ENCODE results near the gene EPHA4. TPM values are rescaled to one million over a fixed set of nuclear protein-coding genes. Genes with fewer than 3 reads are reported as not detected.

Gene EPHA4
- total and polyA plus RNA-seq, 4 experiments from 2014 or later, result 20.9 to 132 (median 79.9) TPM

- CTCF ChIA-PET (ENCODE audit: partially characterized antibody), result no interaction called here
Measured at GRCh38 chr2:221590861-221591365, 18.8 kb upstream of the EPHA4 start.

GRCh38 chr2:221589696-221590095, 17.6 kb upstream of the EPHA4 start:
- H3K4me3 Mint-ChIP-seq, result no peak overlapping the region
- DNase-seq, result no peak
- H3K9me3 Mint-ChIP-seq, result no peaks in the 10 kb centered on the region
- CTCF ChIA-PET (ENCODE audit: partially characterized antibody), result no interaction called here
- Histone ChIP-seq H3K27me3 (ENCODE audit: insufficient read depth, low read length) (no peaks in the 10 kb centered on the region), H3K4me1 (ENCODE audit: insufficient read depth, low read length) (no peaks in the 10 kb centered on the region), H3K36me3 (ENCODE audit: insufficient read depth, low read length) (no peaks in the 10 kb centered on the region), H3K4me3 (ENCODE audit: low read length in 2 of 2) (no peak overlapping the region), H3K9me3 (ENCODE audit: control insufficient read depth in 1 of 2, low read length in 2 of 2) (no peaks in the 10 kb centered on the region), H3K27ac (ENCODE audit: low read depth, low read length) (no peak overlapping the region)
- H3K36me3 Mint-ChIP-seq, result no peaks in the 10 kb centered on the region
- no peaks in the 10 kb centered on the region for H3K4me1 Mint-ChIP-seq
- H3K27me3 Mint-ChIP-seq, result peaks cover 19 to 25% of the 10 kb centered on the region in 2 donors
- POLR2A ChIA-PET (ENCODE audit: partially characterized antibody), result no interaction called here
- no peak overlapping the region for H3K27ac Mint-ChIP-seq
- intact Hi-C loops (cut with micrococcal nuclease), result no loop called here

More at GRCh38 chr2:221590861-221591365, 18.8 kb upstream of the EPHA4 start:
- H3K9me3 Mint-ChIP-seq, result no peaks in the 10 kb centered on the region
- H3K36me3 Mint-ChIP-seq, result no peaks in the 10 kb centered on the region
- Histone ChIP-seq H3K4me3 (ENCODE audit: low read length in 2 of 2) (no peak overlapping the region), H3K4me1 (ENCODE audit: insufficient read depth, low read length) (no peaks in the 10 kb centered on the region), H3K36me3 (ENCODE audit: insufficient read depth, low read length) (no peaks in the 10 kb centered on the region), H3K27me3 (ENCODE audit: insufficient read depth, low read length) (no peaks in the 10 kb centered on the region), H3K9me3 (ENCODE audit: control insufficient read depth in 1 of 2, low read length in 2 of 2) (no peaks in the 10 kb centered on the region), H3K27ac (ENCODE audit: low read depth, low read length) (no peak overlapping the region)
- no peaks in the 10 kb centered on the region for H3K4me1 Mint-ChIP-seq
- POLR2A ChIA-PET (ENCODE audit: partially characterized antibody), result no interaction called here
- DNase-seq, result no peak
- peaks cover 13 to 22% of the 10 kb centered on the region in 2 donors for H3K27me3 Mint-ChIP-seq
- H3K4me3 Mint-ChIP-seq, result no peak overlapping the region
- no peak overlapping the region for H3K27ac Mint-ChIP-seq
- intact Hi-C loops (cut with micrococcal nuclease), result no loop called here

GRCh38 chr2:221588306-221588985, 16.3 kb upstream of the EPHA4 start:
- no peaks in the 10 kb centered on the region for H3K36me3 Mint-ChIP-seq
- DNase-seq, result no peak
- H3K9me3 ChIP-seq (ENCODE audit: control insufficient read depth in 1 of 2, low read length in 2 of 2), result no peaks in the 10 kb centered on the region
- no peak overlapping the region for H3K4me3 ChIP-seq (ENCODE audit: low read length in 2 of 2)
- H3K9me3 Mint-ChIP-seq, result peaks cover 0 to 2% (median 0%) of the 10 kb centered on the region in 8 donors
- no peaks in the 10 kb centered on the region for H3K36me3 ChIP-seq (ENCODE audit: insufficient read depth, low read length)
- no peaks in the 10 kb centered on the region for H3K27me3 ChIP-seq (ENCODE audit: insufficient read depth, low read length)
- no peaks in the 10 kb centered on the region for H3K4me1 ChIP-seq (ENCODE audit: insufficient read depth, low read length)
- no peak overlapping the region for H3K4me3 Mint-ChIP-seq
- CTCF ChIA-PET (ENCODE audit: partially characterized antibody), result no interaction called here
- H3K27me3 Mint-ChIP-seq, result peaks cover 22 to 26% of the 10 kb centered on the region in 2 donors
- H3K4me1 Mint-ChIP-seq, result no peaks in the 10 kb centered on the region
- intact Hi-C loops (cut with micrococcal nuclease), result no loop called here
- H3K27ac ChIP-seq (ENCODE audit: low read depth, low read length), result no peak overlapping the region
- H3K27ac Mint-ChIP-seq, result no peak overlapping the region
- POLR2A ChIA-PET (ENCODE audit: partially characterized antibody), result no interaction called here

- H3K27ac Mint-ChIP-seq, result no peak overlapping the region
- H3K36me3 Mint-ChIP-seq, result no peaks in the 10 kb centered on the region
- Histone ChIP-seq H3K27ac (ENCODE audit: low read depth, low read length) (no peak overlapping the region), H3K4me3 (ENCODE audit: low read length in 2 of 2) (no peak overlapping the region), H3K4me1 (ENCODE audit: insufficient read depth, low read length) (no peaks in the 10 kb centered on the region), H3K9me3 (ENCODE audit: control insufficient read depth in 1 of 2, low read length in 2 of 2) (no peaks in the 10 kb centered on the region), H3K36me3 (ENCODE audit: insufficient read depth, low read length) (no peaks in the 10 kb centered on the region), H3K27me3 (ENCODE audit: insufficient read depth, low read length) (no peaks in the 10 kb centered on the region)
- no peak overlapping the region for H3K4me3 Mint-ChIP-seq
- DNase-seq, result no peak
- peaks cover 30 to 40% of the 10 kb centered on the region in 2 donors for H3K27me3 Mint-ChIP-seq
- no peaks in the 10 kb centered on the region for H3K4me1 Mint-ChIP-seq
- ChIA-PET POLR2A (ENCODE audit: partially characterized antibody) (interaction anchor here (1.7 kb wide), 1 partner anchor 8 kb away, joined by 4 read pairs; no protein-coding TSS in a partner anchor), CTCF (ENCODE audit: partially characterized antibody) (interaction anchor here (2.6 kb wide), 1 partner anchor 8 kb away, joined by 21 read pairs; no protein-coding TSS in a partner anchor)
- intact Hi-C loops (cut with micrococcal nuclease), result no loop called here
- peaks cover 0 to 2% (median 0%) of the 10 kb centered on the region in 8 donors for H3K9me3 Mint-ChIP-seq
Measured at GRCh38 chr2:221581986-221582385, 9.9 kb upstream of the EPHA4 start.

- Mint-ChIP-seq H3K9me3 (no peaks in the 10 kb centered on the region), H3K36me3 (peaks cover 0 to 22% of the 10 kb centered on the region in 2 donors), H3K4me1 (peaks cover 18 to 35% (median 25%) of the 10 kb centered on the region in 4 donors), H3K4me3 (peak overlapping the region; percentile 77 to 93 (median 86)), H3K27me3 (peaks cover 26 to 32% of the 10 kb centered on the region in 2 donors), H3K27ac (peak overlapping the region in 6 of 7 donors; percentile 24 to 93 (median 74))
- H3K27ac ChIP-seq (ENCODE audit: low read depth, low read length), result no peak overlapping the region
- H3K36me3 ChIP-seq (ENCODE audit: insufficient read depth, low read length), result no peaks in the 10 kb centered on the region
- intact Hi-C loops (cut with micrococcal nuclease), result loop anchor here (5.0 to 10.0 kb wide), 4 partner anchors 152 to 1977 kb away; partner anchors contain the start of gene STK11IP
- H3K4me3 ChIP-seq (ENCODE audit: low read length in 2 of 2), result peak overlapping the region in 1 of 2 donors; percentile 69
- ChIA-PET POLR2A (ENCODE audit: partially characterized antibody) (interaction anchor here (1.3 to 5.9 kb wide), 4 partner anchors 9 to 74 kb away, joined by 3 to 160 read pairs (median 8); no protein-coding TSS in a partner anchor), CTCF (ENCODE audit: partially characterized antibody) (interaction anchor here (0.7 to 4.9 kb wide), 35 partner anchors 9 to 1837 kb away, joined by 3 to 46 read pairs (median 4); no protein-coding TSS in a partner anchor)
- H3K9me3 ChIP-seq (ENCODE audit: control insufficient read depth in 1 of 2, low read length in 2 of 2), result no peaks in the 10 kb centered on the region
- DNase-seq, result no peak
- peaks cover 6% of the 10 kb centered on the region for H3K27me3 ChIP-seq (ENCODE audit: insufficient read depth, low read length)
- peaks cover 26% of the 10 kb centered on the region for H3K4me1 ChIP-seq (ENCODE audit: insufficient read depth, low read length)
Measured at GRCh38 chr2:221574231-221574570, 2.1 kb upstream of the EPHA4 start.

- Histone ChIP-seq H3K27ac (ENCODE audit: low read depth, low read length) (peak overlapping the region; percentile 79), H3K4me1 (ENCODE audit: insufficient read depth, low read length) (peaks cover 32% of the 10 kb centered on the region), H3K9me3 (ENCODE audit: control insufficient read depth in 1 of 2, low read length in 2 of 2) (no peaks in the 10 kb centered on the region), H3K4me3 (ENCODE audit: low read length in 2 of 2) (peak overlapping the region; percentile 69 to 90), H3K27me3 (ENCODE audit: insufficient read depth, low read length) (peaks cover 6% of the 10 kb centered on the region), H3K36me3 (ENCODE audit: insufficient read depth, low read length) (no peaks in the 10 kb centered on the region)
- peak; percentile 73 to 84 (median 74) for DNase-seq
- intact Hi-C loops (cut with micrococcal nuclease), result loop anchor here (1.0 to 10.0 kb wide), 8 partner anchors 45 to 1976 kb away; partner anchors contain the start of gene STK11IP
- ChIA-PET CTCF (ENCODE audit: partially characterized antibody) (interaction anchor here (0.7 to 4.9 kb wide), 40 partner anchors 8 to 1836 kb away, joined by 3 to 46 read pairs (median 4); no protein-coding TSS in a partner anchor), POLR2A (ENCODE audit: partially characterized antibody) (interaction anchor here (0.5 to 5.9 kb wide), 8 partner anchors 9 to 923 kb away, joined by 3 to 160 read pairs (median 5); no protein-coding TSS in a partner anchor)
- peaks cover 4 to 26% of the 10 kb centered on the region in 2 donors for H3K36me3 Mint-ChIP-seq
- H3K4me1 Mint-ChIP-seq, result peaks cover 23 to 40% (median 31%) of the 10 kb centered on the region in 4 donors
- peak overlapping the region in 6 of 7 donors; percentile 24 to 93 (median 74) for H3K27ac Mint-ChIP-seq
- H3K27me3 Mint-ChIP-seq, result peaks cover 24 to 31% of the 10 kb centered on the region in 2 donors
- no peaks in the 10 kb centered on the region for H3K9me3 Mint-ChIP-seq
- H3K4me3 Mint-ChIP-seq, result peak overlapping the region; percentile 77 to 93 (median 86)
Measured at GRCh38 chr2:221573430-221574230, 1.5 kb upstream of the EPHA4 start.
